ENCODE data around the gene ABLIM1.
"Not testable (repeated sequence)": the region's sequence is repeated elsewhere in the genome, so short reads cannot be mapped to it uniquely, and the experiment has no call there.

GRCh38 chr10:114696301-114696700 is 38.2 kb upstream of the ABLIM1 start:
- not testable (repeated sequence) for TF ChIP-seq FOXA1 (IDR thresholded peaks at IDR 0.05); ARNT (IDR thresholded peaks at IDR 0.05); FOXK2 (IDR thresholded peaks at IDR 0.05); BHLHE40 (IDR thresholded peaks at IDR 0.05; ENCODE audit: borderline replicate concordance); LEF1 (IDR thresholded peaks at IDR 0.05; ENCODE audit: borderline replicate concordance); SP1 (IDR thresholded peaks at IDR 0.05); SUZ12 (IDR thresholded peaks at IDR 0.05)

Data from HEK293T (cell line).